ENCODE results near the gene RIPK4. TPM values are rescaled to one million over a fixed set of nuclear protein-coding genes. Genes with fewer than 3 reads are reported as not detected.
A peak's percentile ranks its signal among the peaks of the same experiment; 100 is the strongest.
"Not testable (repeated sequence)": the region's sequence is repeated elsewhere in the genome, so short reads cannot be mapped to it uniquely, and the experiment has no call there.

The RIPK4 gene
- total RNA-seq, 1 donor from 2014 or later, result not detected

DNA sequence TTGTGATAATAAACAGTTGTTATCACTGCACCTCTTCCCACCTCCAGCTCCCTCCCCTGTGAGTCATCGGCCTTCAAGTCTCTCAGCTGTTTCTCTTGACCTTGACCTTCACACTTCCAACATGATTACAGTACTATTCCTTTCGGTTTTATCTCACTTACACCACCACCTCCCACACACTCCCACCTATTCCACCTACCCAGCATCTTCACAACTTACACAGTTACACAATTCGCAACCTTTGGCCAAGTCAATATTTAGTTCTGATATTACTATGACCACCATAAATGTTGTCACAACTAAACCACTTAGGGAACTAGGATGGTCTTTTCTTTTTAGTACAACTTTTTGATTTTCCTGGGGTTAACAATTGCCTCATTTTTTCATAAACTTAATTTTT is 60.2 kb downstream of the RIPK4 start:
- DNase-seq (ENCODE audit: low spot score), result no peak
- intact Hi-C loops (cut with micrococcal nuclease), result no loop called here
- H3K27me3 Mint-ChIP-seq (ENCODE audit: insufficient read depth), result peaks cover 7% of the 10 kb centered on the region
- H3K27ac Mint-ChIP-seq, result peak overlapping the region; percentile 77
- H3K36me3 Mint-ChIP-seq (ENCODE audit: low read depth), result no peaks in the 10 kb centered on the region
- H3K4me3 Mint-ChIP-seq, result no peak overlapping the region
- H3K9me3 Mint-ChIP-seq, result peaks cover 4% of the 10 kb centered on the region
- peaks cover 14% of the 10 kb centered on the region for H3K4me1 Mint-ChIP-seq (ENCODE audit: low read depth)

GRCh38 chr21:41706263-41706639 is 60.6 kb downstream of the RIPK4 start:
- intact Hi-C loops (cut with micrococcal nuclease), result no loop called here
- peaks cover 4% of the 10 kb centered on the region for H3K9me3 Mint-ChIP-seq
- no peaks in the 10 kb centered on the region for H3K36me3 Mint-ChIP-seq (ENCODE audit: low read depth)
- peaks cover 5% of the 10 kb centered on the region for H3K27me3 Mint-ChIP-seq (ENCODE audit: insufficient read depth)
- peaks cover 14% of the 10 kb centered on the region for H3K4me1 Mint-ChIP-seq (ENCODE audit: low read depth)
- DNase-seq (ENCODE audit: low spot score), result no peak
- H3K27ac Mint-ChIP-seq, result no peak overlapping the region
- no peak overlapping the region for H3K4me3 Mint-ChIP-seq

DNA sequence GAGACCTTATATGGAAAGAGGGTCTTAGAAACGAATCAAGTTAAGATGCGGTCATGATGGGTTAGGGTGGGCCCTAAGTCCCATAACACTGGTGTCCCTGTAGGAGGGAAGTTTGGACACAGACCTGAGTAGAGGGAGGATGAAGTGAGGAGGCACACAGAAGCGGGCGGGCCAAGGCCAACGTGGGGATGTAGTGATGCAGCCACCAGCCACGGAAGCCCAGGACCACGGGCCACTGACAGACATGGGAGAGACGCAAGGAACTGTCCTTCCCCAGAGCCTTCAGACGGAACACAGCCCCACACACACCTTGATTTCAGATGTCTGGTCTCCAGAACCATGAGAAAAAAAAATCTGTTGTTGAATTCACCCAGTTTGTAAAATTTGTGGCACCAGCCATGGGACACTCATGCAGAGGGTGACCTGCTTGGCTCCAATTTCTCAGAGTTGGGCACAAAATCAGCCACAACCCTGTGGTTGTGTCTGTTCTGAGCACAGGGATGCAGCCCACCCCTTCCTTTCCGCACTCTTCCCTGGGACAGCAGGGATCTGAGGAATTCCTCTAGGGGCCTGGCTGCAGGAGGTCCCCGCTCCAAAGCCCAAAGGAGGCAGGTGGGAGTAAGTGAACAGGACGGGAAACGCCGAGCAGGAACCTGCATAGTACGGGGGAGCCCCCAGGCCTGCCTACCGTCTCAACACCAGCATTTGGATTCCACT is 61.1 kb downstream of the RIPK4 start:
- intact Hi-C loops (cut with micrococcal nuclease), result no loop called here
- H3K4me1 Mint-ChIP-seq (ENCODE audit: low read depth), result peaks cover 14% of the 10 kb centered on the region
- H3K36me3 Mint-ChIP-seq (ENCODE audit: low read depth), result no peaks in the 10 kb centered on the region
- H3K9me3 Mint-ChIP-seq, result peaks cover 4% of the 10 kb centered on the region
- DNase-seq (ENCODE audit: low spot score), result no peak
- H3K27me3 Mint-ChIP-seq (ENCODE audit: insufficient read depth), result peaks cover 3% of the 10 kb centered on the region
- no peak overlapping the region for H3K4me3 Mint-ChIP-seq
- H3K27ac Mint-ChIP-seq, result no peak overlapping the region

- intact Hi-C loops (cut with micrococcal nuclease), result no loop called here
- peaks cover 4% of the 10 kb centered on the region for H3K9me3 Mint-ChIP-seq
- peaks cover 3% of the 10 kb centered on the region for H3K27me3 Mint-ChIP-seq (ENCODE audit: insufficient read depth)
- H3K36me3 Mint-ChIP-seq (ENCODE audit: low read depth), result no peaks in the 10 kb centered on the region
- H3K4me1 Mint-ChIP-seq (ENCODE audit: low read depth), result peaks cover 14% of the 10 kb centered on the region
- DNase-seq (ENCODE audit: low spot score), result no peak
- no peak overlapping the region for H3K4me3 Mint-ChIP-seq
- H3K27ac Mint-ChIP-seq, result no peak overlapping the region
Observed at GRCh38 chr21:41703857-41704501, 62.9 kb downstream of the RIPK4 start.

DNA sequence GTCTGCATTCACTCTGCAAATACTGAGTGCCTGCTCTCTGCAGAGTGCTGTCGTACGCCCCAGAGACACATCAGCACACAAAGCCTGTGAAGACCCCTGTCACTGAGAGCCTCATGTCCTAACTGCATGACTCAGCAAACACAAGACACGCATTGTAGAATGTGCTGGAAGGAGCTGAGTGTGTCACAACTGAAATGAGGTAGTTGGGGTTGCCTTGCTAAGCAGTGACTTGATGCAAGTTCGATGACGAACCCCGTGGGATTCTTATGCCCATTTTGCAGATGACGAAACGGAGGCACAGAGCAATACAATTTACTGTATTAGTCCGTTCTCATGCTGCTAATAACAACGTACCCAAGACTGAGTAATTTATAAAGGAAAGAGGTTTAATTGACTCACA is 65.1 kb downstream of the RIPK4 start:
- DNase-seq (ENCODE audit: low spot score), result no peak
- intact Hi-C loops (cut with micrococcal nuclease), result no loop called here
- Mint-ChIP-seq H3K4me1 (ENCODE audit: low read depth) (peaks cover 3% of the 10 kb centered on the region), H3K27me3 (ENCODE audit: insufficient read depth) (peaks cover 4% of the 10 kb centered on the region), H3K27ac (no peak overlapping the region), H3K4me3 (no peak overlapping the region), H3K9me3 (peaks cover 3% of the 10 kb centered on the region), H3K36me3 (ENCODE audit: low read depth) (no peaks in the 10 kb centered on the region)

DNA sequence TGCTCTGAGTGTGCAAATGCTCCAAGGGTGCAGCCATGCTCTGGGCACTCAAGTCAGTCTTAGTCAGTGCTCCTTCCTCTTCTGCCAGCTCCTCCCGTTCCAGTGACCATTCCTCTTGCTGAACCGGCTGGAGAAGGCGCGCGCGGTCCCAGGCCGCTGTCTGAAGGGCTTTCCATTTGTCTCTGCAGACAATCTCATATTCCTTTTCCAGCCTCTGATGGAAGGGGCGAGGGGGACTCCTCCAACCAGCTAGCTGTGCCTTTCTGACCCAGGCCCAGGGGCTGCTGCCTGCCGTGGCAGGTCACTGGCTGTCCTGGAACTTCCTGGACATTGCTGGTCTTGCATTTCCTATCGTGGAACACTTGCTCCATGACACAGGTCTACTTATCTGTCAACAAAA is 67.5 kb downstream of the RIPK4 start:
- no peaks in the 10 kb centered on the region for H3K36me3 Mint-ChIP-seq (ENCODE audit: low read depth)
- intact Hi-C loops (cut with micrococcal nuclease), result no loop called here
- no peaks in the 10 kb centered on the region for H3K9me3 Mint-ChIP-seq
- DNase-seq (ENCODE audit: low spot score), result no peak
- H3K4me1 Mint-ChIP-seq (ENCODE audit: low read depth), result no peaks in the 10 kb centered on the region
- H3K27me3 Mint-ChIP-seq (ENCODE audit: insufficient read depth), result peaks cover 4% of the 10 kb centered on the region
- no peak overlapping the region for H3K4me3 Mint-ChIP-seq
- H3K27ac Mint-ChIP-seq, result peak overlapping the region; percentile 36

GRCh38 chr21:41698071-41698470 is 68.8 kb downstream of the RIPK4 start:
- Mint-ChIP-seq H3K27me3 (ENCODE audit: insufficient read depth) (peaks cover 4% of the 10 kb centered on the region), H3K4me3 (no peak overlapping the region), H3K36me3 (ENCODE audit: low read depth) (no peaks in the 10 kb centered on the region), H3K9me3 (no peaks in the 10 kb centered on the region), H3K27ac (no peak overlapping the region), H3K4me1 (ENCODE audit: low read depth) (no peaks in the 10 kb centered on the region)
- DNase-seq (ENCODE audit: low spot score), result no peak
- intact Hi-C loops (cut with micrococcal nuclease), result no loop called here

- no peak for DNase-seq (ENCODE audit: low spot score)
- no peaks in the 10 kb centered on the region for H3K36me3 Mint-ChIP-seq (ENCODE audit: low read depth)
- no peaks in the 10 kb centered on the region for H3K9me3 Mint-ChIP-seq
- H3K4me1 Mint-ChIP-seq (ENCODE audit: low read depth), result no peaks in the 10 kb centered on the region
- no peak overlapping the region for H3K4me3 Mint-ChIP-seq
- intact Hi-C loops (cut with micrococcal nuclease), result no loop called here
- peaks cover 1% of the 10 kb centered on the region for H3K27me3 Mint-ChIP-seq (ENCODE audit: insufficient read depth)
- no peak overlapping the region for H3K27ac Mint-ChIP-seq
Observed at GRCh38 chr21:41695513-41695912, 71.3 kb downstream of the RIPK4 start.

- H3K27ac Mint-ChIP-seq; intact Hi-C loops (cut with micrococcal nuclease); H3K4me1 Mint-ChIP-seq (ENCODE audit: low read depth); DNase-seq (ENCODE audit: low spot score); H3K36me3 Mint-ChIP-seq (ENCODE audit: low read depth); H3K27me3 Mint-ChIP-seq (ENCODE audit: insufficient read depth); H3K4me3 Mint-ChIP-seq; H3K9me3 Mint-ChIP-seq: not testable (repeated sequence)
Observed at GRCh38 chr21:41694042-41694441, 72.8 kb downstream of the RIPK4 start.

DNA sequence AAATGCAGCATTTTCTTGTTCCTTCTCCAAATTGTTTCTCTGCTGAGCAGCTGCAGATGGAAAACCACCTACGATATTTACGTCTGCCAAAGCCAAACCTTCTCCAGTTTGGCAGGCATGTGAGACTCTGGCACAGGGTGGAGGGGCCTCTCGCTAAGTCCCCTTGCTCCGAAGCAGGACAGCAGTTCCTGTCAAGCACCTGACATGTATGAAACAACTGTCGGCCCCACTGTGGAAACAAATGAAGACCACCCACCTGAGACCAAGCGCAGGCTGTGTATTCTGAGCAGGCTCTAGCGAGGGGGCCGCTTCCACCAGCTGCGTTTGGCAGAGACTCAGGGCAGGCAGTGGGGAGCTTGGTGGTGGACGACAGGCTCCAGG is 74.7 kb downstream of the RIPK4 start:
- H3K4me3 Mint-ChIP-seq, result no peak overlapping the region
- no peaks in the 10 kb centered on the region for H3K4me1 Mint-ChIP-seq (ENCODE audit: low read depth)
- intact Hi-C loops (cut with micrococcal nuclease), result no loop called here
- H3K9me3 Mint-ChIP-seq, result no peaks in the 10 kb centered on the region
- H3K27ac Mint-ChIP-seq, result no peak overlapping the region
- H3K27me3 Mint-ChIP-seq (ENCODE audit: insufficient read depth), result no peaks in the 10 kb centered on the region
- no peak for DNase-seq (ENCODE audit: low spot score)
- no peaks in the 10 kb centered on the region for H3K36me3 Mint-ChIP-seq (ENCODE audit: low read depth)

- Mint-ChIP-seq H3K27ac (no peak overlapping the region), H3K9me3 (no peaks in the 10 kb centered on the region), H3K36me3 (ENCODE audit: low read depth) (no peaks in the 10 kb centered on the region), H3K4me3 (no peak overlapping the region), H3K27me3 (ENCODE audit: insufficient read depth) (no peaks in the 10 kb centered on the region), H3K4me1 (ENCODE audit: low read depth) (no peaks in the 10 kb centered on the region)
- DNase-seq (ENCODE audit: low spot score), result no peak
- intact Hi-C loops (cut with micrococcal nuclease), result no loop called here
Observed at GRCh38 chr21:41691205-41692184, 75.4 kb downstream of the RIPK4 start.
